Right hindlimb (tissue), 1 donor: ENCODE results near the gene RASA1.
A peak's percentile ranks its signal among the peaks of the same experiment; 100 is the strongest.
"Not testable (repeated sequence)": the region's sequence is repeated elsewhere in the genome, so short reads cannot be mapped to it uniquely, and the experiment has no call there.

Source experiments
- DNase-seq: peaks from one replicate; pipeline ENCODE4 v3.0.0-alpha.2; 2018

Gene RASA1

DNA sequence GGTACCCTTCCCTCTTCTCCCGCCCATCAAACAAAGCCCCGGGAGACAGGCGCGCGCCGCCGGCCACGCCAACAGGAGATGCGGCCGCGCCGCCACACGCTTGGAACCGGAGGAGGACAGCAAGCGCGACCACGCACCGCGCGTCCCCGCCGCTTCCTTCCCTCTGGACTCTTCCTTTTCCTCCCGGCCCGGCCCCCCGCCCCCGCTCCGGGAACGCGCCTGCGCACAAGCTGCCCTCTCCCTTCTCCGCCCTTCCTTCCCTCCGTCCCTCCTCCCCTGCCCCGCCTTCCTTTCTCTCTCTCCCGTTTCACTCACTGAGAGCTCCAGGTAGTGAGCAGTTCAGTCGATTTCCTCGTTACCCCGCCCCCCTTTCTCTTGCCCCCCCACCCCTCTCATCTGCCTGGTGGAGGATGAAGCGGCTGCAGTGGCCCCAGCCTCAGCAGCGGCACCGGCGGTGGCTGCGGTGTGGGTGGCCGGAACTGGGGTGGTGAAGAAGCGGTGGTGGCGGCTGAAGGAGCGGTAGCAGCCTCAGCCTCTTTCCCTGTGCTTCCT lies at the start of gene RASA1:
RASA1 (plus strand) TSS at position 310 of the 552 bp plus-strand sequence. CDS start 569 bp downstream, outside the sequence.
- DNase-seq: peak; percentile 98

DNA sequence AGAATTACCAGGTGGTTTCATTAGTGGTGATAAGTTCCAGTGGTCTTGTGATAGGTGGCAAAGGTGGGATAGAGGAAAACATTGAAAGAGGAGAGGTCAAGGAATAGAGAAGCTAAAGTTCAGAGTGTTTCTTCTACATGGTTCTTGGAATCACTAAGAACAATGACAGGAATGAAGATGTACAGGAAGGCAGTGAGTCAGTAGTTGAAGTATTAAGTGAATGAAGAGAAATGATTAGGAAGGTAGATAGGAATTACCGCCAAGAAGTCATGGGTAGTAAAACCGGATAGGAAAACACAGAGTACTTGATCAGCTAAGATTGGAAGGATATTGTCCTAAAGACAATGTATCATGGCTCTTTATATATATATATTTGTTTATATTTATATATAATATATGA lies 37.9 kb upstream of the RASA1 start:
- no peak for DNase-seq

DNA sequence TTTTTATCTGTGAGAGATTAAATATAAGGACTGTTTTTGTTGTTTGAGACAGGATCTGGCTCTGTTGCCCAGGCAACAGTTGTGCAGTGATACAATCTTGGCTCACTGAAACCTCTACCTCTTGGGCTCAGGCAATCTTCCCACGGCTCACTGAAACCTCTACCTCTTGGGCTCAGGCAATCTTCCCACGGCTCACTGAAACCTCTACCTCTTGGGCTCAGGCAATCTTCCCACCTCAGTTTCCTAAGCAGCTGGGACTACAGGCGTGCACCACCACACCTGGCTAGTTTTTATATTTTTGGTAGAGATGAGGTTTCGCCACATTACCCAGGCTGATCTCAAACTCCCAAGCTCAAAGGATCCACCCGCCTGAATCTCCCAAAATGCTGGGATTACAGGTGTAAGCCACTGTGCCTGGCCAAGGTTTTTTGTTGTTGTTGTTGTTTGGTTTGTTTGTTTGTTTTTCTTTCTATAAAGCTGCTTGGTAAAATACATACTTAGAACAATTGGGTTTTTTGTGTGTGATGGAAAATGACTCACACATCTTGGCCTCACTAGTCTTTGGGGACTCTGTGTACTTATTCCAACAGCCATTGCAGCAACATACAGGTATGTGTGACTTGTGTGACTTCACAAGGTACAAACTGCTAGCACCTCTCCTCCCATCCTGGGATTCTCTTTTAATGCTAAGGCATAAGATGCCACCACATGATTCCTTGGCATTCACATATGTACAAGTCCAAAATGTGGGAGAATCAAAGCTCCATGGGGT lies 36.5 kb upstream of the RASA1 start:
- DNase-seq: no peak

DNA sequence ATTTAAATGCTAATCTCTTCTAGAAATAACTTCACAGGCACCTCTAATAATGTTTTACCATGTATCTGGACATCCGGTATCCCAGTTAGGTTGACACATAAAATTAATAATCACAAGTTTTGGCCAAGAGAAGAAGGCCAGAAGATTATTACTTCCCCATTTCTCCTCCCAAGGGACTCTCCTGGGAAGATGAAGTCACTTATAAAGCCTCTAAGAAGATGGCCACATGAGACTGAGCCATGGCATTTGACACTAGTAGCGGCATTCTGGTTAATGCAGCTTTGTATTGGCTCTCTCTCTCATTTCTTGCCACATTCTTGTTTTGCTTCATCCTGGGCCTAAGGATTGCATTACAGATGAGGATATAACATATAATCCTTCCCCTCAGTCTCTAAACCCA lies 34.5 kb upstream of the RASA1 start:
- DNase-seq: no peak

DNA sequence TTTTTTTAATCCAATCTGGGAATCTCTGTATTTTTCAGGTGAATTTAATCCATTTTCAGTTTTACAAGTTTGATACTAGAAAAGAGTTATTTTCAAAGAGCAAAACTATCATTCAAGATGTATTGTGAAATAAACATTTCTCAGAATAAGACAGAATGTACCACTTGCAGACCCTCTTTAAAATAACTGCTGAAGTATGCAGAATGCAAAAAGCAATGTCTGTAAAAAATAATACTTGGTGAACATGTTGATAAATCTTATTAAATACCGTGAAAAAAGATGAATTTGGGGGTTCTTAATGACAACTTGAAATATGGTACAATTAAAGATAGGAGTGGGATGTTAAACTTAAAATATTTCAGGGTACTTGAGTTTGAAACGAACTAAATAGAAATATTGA lies 26.1 kb upstream of the RASA1 start:
- DNase-seq: no peak

DNA sequence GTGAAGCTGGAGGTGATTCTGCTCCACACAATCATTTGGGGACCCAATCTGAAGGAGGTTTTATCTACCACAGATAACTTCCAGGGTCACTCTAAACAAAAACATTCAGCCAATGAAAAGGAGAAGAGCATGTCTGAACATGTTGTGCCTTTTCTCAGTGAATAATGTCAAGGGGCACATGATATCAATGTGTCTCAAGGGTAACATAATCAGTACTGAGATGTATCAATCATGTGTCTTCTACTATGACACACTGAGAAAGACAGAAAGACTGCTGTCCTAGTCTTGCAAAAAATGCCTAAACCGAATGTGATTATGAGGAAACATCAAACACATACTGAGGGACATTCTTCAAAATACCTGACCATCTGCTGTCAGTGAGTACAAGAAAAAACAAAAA lies 25.4 kb upstream of the RASA1 start:
- DNase-seq: no peak

DNA sequence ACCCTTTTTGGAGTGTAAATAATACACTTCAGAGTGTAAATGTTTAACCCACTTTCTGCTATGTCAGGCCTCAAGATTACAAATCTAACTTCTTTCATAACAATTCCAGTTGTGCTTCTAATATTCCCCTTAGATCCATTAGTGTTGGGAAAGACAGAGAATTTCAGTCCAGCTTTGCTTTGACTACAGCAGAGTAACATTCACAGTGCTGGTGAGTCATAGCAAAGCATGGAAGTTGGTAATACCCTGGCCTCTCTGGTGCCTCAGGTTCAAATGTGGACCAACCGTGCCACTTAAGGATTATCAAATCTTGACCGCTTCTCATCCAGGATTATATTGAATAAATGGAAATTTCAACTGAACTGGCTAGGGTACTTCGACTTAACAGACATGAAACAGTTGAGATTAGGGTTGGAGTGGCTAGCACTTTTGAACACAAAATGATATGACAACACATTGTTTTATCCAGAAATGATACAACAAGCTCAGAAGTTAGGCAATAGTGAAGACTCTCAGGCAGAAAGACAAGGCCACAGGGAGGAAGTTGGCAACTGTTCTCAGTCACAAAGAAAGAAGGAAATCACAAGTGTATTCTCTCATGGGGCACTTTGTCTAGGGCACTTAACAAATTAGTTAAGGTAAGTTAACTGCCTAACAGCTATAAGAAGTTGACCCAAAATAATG lies 24.4 kb upstream of the RASA1 start:
- no peak for DNase-seq

DNA sequence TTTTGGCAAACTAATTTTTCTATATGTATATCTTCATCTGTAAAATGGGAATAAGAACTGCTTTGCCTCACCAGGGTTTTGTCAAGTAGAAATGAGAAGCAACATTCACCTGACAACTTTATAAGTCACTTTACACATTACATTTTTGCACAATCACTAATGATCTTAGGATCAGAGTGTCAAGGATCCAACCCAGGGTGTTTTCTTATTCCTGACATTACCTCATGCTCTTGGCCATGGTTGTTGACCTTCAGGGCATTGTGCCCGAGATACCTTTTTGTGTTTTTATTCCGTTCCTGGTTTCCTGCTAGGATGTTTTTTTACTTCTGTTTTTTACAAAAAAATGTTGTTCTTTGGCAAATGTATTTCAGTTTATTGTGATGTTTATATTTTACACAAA lies 22.2 kb upstream of the RASA1 start:
- DNase-seq: no peak

DNA sequence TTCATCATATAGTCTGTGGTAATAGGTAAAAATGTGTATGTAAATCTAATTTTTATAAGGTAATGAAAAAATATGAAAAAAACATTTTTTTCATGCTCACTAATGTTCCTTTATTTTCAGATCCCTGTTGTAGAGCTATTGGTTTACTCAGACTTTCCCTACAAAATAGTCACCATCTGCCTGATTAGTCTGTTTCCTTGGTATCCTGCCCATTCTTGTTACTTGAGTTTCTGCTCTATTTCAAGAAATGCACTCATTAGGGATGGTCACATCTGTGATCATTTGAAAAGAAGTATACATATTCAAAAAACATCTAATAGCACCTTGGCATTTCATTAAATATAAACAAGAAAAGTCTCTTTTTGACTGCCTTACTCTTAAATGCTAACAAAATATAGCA lies 21.6 kb upstream of the RASA1 start:
- no peak for DNase-seq

DNA sequence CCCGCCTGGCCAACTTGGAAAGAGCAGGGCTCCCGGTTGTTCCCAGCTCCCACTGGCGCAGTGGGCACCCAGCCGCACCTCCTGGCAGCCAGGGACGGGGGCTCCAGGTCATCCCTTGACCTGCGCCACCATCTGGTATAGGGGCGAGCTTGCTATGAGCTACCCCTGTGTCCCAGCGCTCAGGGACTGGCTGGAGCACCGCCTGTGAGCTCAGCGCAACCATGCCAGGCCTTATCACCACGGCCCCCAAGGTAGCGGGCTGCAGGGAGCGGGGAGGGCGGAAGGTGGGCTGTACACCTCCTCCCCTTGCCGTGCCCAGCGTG lies 15.4 kb upstream of the RASA1 start:
- no peak for DNase-seq

DNA sequence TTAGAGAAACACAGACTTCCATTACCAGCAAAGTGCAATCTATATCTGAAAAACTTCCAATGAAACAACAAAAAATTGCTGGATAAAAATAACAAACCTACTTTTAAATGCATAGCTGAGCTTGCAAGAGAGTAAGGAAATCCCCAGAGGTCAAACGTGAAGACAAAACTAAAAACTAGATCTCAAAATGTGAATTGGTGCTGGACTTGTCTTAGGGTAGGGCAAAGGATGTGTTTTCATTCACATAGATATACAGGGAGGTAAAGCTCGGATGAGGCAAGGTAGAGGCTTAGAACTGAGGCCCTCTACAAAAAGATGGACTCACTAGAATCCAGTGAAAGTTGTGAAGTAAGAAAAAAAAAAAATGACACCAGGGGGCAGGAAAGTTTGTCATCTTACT lies 13.6 kb upstream of the RASA1 start:
- no peak for DNase-seq

DNA sequence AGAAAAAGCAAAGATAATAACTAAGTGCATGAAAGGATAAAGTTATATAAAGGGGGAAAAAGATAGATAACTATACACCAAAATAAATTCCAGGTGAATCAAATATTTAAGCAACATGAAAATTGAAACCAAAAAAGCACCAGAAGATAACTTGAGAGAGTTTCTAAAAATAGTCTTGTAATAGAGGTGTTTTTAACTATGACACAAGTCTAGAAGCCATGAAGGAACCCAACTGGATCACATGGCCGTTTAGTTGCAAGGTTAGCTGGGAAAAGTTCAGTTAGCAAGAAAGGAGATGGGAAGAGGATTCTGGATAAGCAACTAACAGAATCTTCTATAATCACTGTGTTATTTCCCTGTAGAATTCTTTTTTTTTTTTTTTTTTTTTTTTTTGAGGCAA lies 9.2 kb upstream of the RASA1 start:
- no peak for DNase-seq

DNA sequence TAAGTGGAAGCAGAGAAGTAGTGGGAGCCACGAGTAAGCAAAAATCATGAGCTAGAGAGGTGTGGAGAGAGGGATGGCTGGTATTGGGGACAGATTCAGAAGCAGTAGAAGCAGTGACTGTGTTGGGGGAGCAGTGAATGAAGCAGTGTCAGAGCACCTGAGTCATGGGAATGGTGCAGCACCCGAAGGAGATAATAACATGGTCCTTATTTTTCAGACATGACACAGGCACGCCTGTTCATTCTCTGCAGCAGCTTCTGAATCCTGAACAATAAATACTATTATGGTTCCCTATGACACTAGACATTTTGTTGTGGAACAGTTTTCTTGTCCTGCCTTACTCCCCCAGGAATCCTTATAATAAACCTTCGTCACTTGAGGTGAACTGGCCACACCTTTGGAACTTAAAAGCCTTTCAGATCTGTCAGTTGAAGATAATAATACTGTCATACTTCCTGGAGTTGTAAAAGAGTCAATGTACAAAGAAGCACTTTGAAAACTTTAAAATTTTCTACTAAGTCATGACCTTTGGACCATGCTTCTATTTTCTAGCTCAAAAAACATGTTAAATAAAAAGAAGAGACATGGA lies 7.0 kb upstream of the RASA1 start:
- no peak for DNase-seq

DNA sequence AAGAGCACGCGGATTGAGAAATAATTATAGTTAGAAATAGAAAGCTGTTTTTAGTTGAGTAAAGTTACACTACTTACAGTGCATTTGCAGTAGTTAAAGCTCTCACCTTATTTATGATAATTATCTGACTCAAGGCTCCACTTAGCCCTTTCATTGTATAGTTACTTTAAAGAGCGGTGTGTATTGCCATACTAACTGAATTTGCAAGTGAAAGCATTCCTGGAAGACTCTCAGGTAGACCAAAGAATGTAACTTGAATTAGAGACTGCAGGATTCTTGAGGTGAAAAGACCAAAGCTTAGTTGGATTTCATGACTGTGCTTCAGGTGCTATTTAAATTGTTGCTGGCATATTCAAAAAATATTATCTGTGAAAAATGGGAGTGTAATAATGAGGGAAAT lies 4.2 kb upstream of the RASA1 start:
- no peak for DNase-seq

DNA sequence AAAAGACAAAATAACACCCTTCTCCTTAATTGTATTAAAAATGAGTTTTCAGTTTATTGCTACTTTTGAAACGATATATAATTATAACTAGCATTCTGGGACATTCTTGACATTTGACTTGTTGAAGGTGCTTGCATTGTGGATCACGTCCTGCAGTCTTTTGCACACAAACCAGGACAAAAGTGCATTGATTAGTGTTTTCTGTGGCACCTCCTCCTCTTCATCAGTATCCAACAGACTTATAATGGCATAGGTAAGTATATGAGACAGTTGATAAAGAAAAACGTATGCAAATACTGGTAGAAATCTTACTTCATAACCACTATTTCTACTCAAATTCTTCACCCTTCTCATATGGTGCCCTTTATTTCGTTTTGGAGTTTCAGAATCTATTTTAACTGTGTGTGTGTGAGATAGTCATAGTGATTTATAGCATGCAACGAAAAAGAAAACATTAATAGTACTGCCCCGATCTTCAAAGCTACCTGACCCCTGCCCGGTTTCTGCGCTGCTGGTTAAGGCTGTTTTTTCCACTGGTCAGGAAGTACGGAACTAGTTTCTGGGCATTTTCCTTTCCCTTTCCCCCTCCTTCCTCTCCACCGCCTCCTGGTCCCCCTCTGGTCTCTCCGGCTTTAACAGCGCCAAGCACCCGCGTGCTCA lies 639 bp upstream of the RASA1 start:
- DNase-seq: no peak

DNA sequence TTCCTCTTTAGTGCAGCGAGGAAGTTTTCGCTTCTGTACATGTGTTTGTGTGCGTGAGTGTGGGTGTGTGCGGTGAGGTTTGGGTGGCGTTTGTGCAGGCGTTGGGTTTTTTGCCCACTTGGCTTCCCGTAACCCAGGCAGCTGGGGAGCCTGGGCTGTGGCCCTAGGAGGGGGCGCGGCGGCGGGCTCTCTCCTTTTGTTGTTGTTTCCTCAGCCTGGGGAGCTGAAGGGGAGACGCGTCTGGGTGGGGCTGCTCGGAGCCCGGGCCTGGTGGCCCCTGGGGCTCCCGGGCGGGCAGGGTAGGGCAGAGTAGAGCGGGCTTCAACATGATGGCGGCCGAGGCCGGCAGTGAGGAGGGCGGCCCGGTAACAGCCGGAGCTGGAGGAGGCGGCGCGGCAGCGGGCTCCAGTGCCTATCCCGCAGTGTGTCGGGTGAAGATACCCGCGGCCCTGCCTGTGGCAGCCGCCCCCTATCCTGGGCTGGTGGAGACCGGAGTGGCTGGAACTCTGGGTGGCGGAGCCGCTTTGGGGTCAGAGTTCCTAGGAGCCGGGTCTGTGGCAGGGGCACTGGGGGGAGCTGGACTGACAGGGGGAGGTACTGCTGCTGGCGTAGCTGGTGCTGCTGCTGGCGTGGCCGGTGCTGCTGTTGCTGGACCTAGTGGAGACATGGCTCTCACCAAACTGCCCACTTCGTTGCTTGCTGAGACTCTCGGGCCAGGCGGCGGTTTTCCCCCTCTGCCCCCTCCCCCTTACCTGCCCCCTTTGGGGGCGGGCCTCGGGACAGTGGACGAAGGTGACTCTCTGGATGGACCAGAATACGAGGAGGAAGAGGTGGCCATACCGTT lies 665 bp downstream of the RASA1 start:
- DNase-seq: peak; percentile 82

DNA sequence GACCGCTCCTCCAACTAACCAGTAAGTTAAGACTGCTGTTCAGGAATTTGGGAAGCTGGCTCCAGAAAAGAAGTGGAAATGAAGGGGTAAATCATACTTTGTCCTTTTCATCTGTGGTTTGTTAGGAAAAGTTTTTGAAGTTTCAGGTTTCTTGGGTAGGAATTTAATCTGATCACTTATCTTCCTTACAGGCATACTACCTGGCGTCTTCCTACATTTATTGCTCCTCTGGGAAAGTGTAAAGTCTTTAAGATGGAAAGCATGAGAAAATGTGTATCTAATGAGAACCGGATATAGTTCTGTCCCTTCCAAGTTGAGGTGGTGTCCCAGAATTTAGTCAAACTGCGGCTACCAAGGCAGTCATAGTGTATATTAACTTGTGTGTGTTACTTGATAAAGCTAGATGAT lies 1.3 kb downstream of the RASA1 start:
- no peak for DNase-seq

DNA sequence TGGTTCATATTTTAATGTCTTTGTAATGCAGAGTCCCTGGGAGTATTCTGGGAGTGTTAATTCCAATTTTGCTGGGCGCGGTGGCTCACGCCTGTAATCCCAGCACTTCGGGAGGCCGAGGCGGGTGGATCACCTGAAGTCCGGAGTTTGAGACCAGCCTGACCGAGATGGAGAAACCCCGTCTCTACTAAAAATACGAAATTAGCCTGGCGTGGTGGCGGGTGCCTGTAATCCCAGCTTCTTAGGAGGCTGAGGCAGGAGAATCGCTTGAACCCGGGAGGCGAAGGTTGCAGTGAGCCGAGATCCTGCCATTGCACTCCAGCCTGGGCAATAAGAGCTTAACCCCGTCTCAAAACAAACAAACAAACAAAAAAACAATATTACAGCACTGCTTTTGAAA lies 3.2 kb downstream of the RASA1 start:
- not testable (repeated sequence) for DNase-seq

DNA sequence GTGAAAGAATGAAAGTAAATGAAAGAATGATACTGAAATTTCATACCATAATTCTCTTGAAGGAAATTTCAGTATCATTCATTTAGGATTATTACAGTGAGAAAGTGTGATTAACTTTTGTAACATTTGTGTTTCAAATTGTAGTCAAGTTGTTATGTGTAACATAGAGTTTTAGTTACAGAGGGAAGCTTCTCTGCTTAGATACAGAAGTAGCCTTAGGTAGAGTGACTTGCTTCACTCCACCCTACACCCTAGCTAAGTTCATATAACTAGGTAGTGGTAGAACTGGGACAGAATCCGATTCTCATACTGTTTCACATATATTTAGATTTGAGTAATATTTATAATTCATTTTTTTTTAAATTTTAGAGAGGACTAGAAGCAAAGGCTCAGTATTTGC lies 9.0 kb downstream of the RASA1 start:
- no peak for DNase-seq

DNA sequence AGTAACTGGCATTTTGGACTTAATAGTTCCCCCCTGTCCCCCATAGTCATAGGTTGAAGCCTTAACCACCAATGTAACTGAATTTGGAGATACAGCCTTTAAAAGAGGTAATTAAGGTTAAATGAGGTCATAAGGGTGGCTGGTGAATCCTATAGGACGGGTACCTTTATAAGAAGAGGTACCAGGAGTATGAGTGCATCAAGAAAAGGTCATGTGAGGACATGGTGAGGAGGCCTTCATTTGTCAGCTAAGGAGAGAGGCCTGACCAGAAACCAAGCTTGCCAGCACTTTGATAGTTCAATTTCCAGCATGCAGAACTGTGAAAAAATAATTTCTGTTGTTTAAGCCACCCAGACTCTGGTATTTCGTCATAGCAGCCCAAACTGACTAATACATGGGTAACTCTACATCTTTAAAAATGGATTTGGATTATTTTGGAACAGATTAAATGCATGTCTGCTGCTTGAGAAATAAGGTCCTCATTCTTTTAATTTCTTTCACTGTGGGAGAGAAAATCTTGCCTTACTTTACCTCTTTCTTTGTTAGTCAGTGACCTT lies 9.7 kb downstream of the RASA1 start:
- DNase-seq: no peak

DNA sequence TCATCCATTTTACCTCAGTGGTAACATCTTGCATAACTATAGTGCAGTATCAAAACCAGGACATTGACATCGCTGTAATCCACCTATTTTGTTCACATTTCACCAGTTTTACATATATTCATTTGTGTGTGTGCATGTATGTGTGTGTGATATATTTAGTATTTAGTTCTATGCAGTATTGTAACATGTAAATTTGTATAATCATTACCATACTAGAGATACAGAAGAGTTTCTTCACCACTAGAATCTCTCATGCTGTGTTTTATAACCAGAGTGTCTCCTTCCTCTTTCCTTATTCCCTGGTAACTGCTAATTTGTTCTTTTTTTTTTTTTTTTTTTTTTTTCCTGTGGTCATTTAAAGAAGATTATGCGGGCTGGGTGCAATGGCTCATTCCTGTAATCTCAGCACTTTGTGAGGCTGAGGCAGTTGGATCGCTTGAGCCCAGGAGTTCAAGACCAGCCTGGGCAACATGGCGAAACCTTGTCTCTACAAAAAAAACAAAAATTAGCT lies 11.0 kb downstream of the RASA1 start:
- no peak for DNase-seq

DNA sequence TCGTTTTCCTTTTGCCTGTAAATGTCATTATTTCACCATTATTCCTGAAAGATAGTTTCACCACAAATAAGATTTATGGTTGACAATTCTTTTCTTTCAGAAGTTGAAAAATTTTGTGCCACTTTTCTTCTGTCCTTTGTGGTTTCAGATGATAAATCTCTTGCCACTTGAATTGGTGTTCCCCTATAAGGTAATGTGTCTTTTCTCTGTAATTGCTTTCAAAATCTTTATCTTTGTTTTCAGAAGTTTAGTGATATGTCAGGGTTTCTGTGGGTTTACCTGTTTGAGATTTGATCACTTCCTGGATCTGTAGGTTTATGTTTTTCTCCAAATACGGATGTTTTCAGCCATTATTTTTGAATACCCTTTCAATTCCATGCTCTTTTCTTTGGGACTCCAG lies 14.6 kb downstream of the RASA1 start:
- DNase-seq: no peak
